KMS-11 (cell line): ENCODE data around the gene HSH2D.
A peak's percentile ranks its signal among the peaks of the same experiment; 100 is the strongest.

Experiments
- H2AFZ ChIP-seq: fragments of 200-600 bp; sonication (generic); 2 replicates; pipeline ENCODE4 v1.6.1; 2016; ENCODE audit warnings: antibody characterized with exemption, mixed run types, low read depth
- H3K27ac ChIP-seq: fragments of 200-600 bp; sonication (generic); 2 replicates; pipeline ENCODE4 v1.6.1; 2016; ENCODE audit warnings: mild to moderate bottlenecking, mixed run types
- H3K27me3 ChIP-seq: fragments of 200-600 bp; sonication (generic); 2 replicates; pipeline ENCODE4 v1.6.1; 2017; ENCODE audit warnings: mild to moderate bottlenecking, low read depth, mixed run types, moderate library complexity; ENCODE audit not compliant: insufficient read depth
- H3K36me3 ChIP-seq: fragments of 200-600 bp; sonication (generic); 2 replicates; pipeline ENCODE4 v1.6.1; 2017; ENCODE audit warnings: mild to moderate bottlenecking, mixed run types; ENCODE audit not compliant: insufficient read depth
- H3K4me1 ChIP-seq: fragments of 200-600 bp; sonication (generic); 2 replicates; pipeline ENCODE4 v1.6.1; 2016; ENCODE audit warnings: mild to moderate bottlenecking, low read depth, mixed run types; ENCODE audit not compliant: poor library complexity, severe bottlenecking
- H3K4me2 ChIP-seq: fragments of 200-600 bp; sonication (generic); 2 replicates; pipeline ENCODE4 v1.7.0; 2016; ENCODE audit warnings: mild to moderate bottlenecking, mixed run types
- H3K4me3 ChIP-seq: fragments of 200-600 bp; sonication (generic); IDR thresholded peaks from 2 replicates; pipeline ENCODE4 v1.6.1; 2017; ENCODE audit warnings: low read depth, low read length, mixed read lengths; ENCODE audit not compliant: insufficient read depth
- H3K79me2 ChIP-seq: fragments of 200-600 bp; sonication (generic); 2 replicates; pipeline ENCODE4 v1.6.1; 2016; ENCODE audit warnings: low read depth, mixed run types; ENCODE audit not compliant: insufficient read depth
- H3K9ac ChIP-seq: fragments of 200-600 bp; sonication (generic); 2 replicates; pipeline ENCODE4 v1.6.1; 2016; ENCODE audit warnings: mild to moderate bottlenecking, mixed run types
- H4K20me1 ChIP-seq: fragments of 200-600 bp; sonication (generic); 2 replicates; pipeline ENCODE4 v1.6.1; 2016; ENCODE audit warnings: mild to moderate bottlenecking, mixed run types; ENCODE audit not compliant: insufficient read depth
- CTCF ChIP-seq: fragments of 200-600 bp; sonication (generic); conservative IDR thresholded peaks from 2 replicates; pipeline ENCODE4 v1.6.1; 2017; ENCODE audit warnings: low read depth, mild to moderate bottlenecking, antibody characterized with exemption, low read length, moderate library complexity, mixed read lengths

Gene HSH2D

GRCh38 chr19:16143399-16144215 is at the start of gene HSH2D:
TSS of gene HSH2D (plus strand) at chr19:16143685. CDS start at chr19:16148751, 5,066 bp downstream.
- peak within 1 kb of the TSS; percentile 4; the same call in 1 of the 2 replicates for H3K27ac ChIP-seq
- H3K27me3 ChIP-seq = no peaks in the 10 kb centered on the region
- peak within 1 kb of the TSS; percentile 57; the same call in 1 of the 2 replicates for H2AFZ ChIP-seq
- no peak within 1 kb of the TSS for H3K4me3 ChIP-seq
- H3K9ac ChIP-seq = peak within 1 kb of the TSS; percentile 49; the same call in 1 of the 2 replicates
- H3K4me1 ChIP-seq = peaks cover 6% of the 10 kb centered on the region
- H3K79me2 ChIP-seq = no peaks in the 10 kb centered on the region
- no peaks in the 10 kb centered on the region for H4K20me1 ChIP-seq
- no peaks in the 10 kb centered on the region for H3K36me3 ChIP-seq
- H3K4me2 ChIP-seq = peak within 1 kb of the TSS; percentile 62; the same call in 1 of the 2 replicates
- TF ChIP-seq CTCF = no peak

- no peak overlapping the region for H3K27ac ChIP-seq
- no peak overlapping the region for H2AFZ ChIP-seq
- H4K20me1 ChIP-seq = no peaks in the 10 kb centered on the region
- H3K4me3 ChIP-seq = no peak overlapping the region
- no peaks in the 10 kb centered on the region for H3K27me3 ChIP-seq
- no peaks in the 10 kb centered on the region; the same call in 1 of the 2 replicates for H3K79me2 ChIP-seq
- H3K4me2 ChIP-seq = no peak overlapping the region
- H3K4me1 ChIP-seq = no peaks in the 10 kb centered on the region
- no peak for TF ChIP-seq CTCF
- no peak overlapping the region for H3K9ac ChIP-seq
- peaks cover 9% of the 10 kb centered on the region; the same call in 1 of the 2 replicates for H3K36me3 ChIP-seq
Observed at GRCh38 chr19:16094360-16095070, 49.0 kb upstream of the HSH2D start.

GRCh38 chr19:16095071-16095571 is 48.4 kb upstream of the HSH2D start:
- no peaks in the 10 kb centered on the region for H4K20me1 ChIP-seq
- no peak overlapping the region for H3K27ac ChIP-seq
- H3K4me2 ChIP-seq = no peak overlapping the region
- H3K27me3 ChIP-seq = no peaks in the 10 kb centered on the region
- no peak overlapping the region for H3K4me3 ChIP-seq
- H3K9ac ChIP-seq = no peak overlapping the region
- H2AFZ ChIP-seq = no peak overlapping the region
- peaks cover 9% of the 10 kb centered on the region; the same call in 1 of the 2 replicates for H3K36me3 ChIP-seq
- no peaks in the 10 kb centered on the region; the same call in 1 of the 2 replicates for H3K79me2 ChIP-seq
- no peak for TF ChIP-seq CTCF
- H3K4me1 ChIP-seq = no peaks in the 10 kb centered on the region

GRCh38 chr19:16096280-16096855 is 47.1 kb upstream of the HSH2D start:
- no peak overlapping the region for H3K4me3 ChIP-seq
- no peaks in the 10 kb centered on the region for H3K27me3 ChIP-seq
- peaks cover 9% of the 10 kb centered on the region; the same call in 1 of the 2 replicates for H3K36me3 ChIP-seq
- H4K20me1 ChIP-seq = no peaks in the 10 kb centered on the region
- no peak overlapping the region for H3K9ac ChIP-seq
- no peak overlapping the region for H3K4me2 ChIP-seq
- no peaks in the 10 kb centered on the region; the same call in 1 of the 2 replicates for H3K79me2 ChIP-seq
- TF ChIP-seq CTCF = no peak
- no peak overlapping the region for H3K27ac ChIP-seq
- H2AFZ ChIP-seq = no peak overlapping the region
- H3K4me1 ChIP-seq = no peaks in the 10 kb centered on the region
